ENCODE results near the gene KRT72.
A peak's percentile ranks its signal among the peaks of the same experiment; 100 is the strongest.
"Not testable (repeated sequence)": the region's sequence is repeated elsewhere in the genome, so short reads cannot be mapped to it uniquely, and the experiment has no call there.

Gene KRT72

GRCh38 chr12:52606096-52606495 is 4.8 kb upstream of the KRT72 start:
- no peak for DNase-seq

- DNase-seq = no peak
These were observed 4.3 kb upstream of the KRT72 start for GRCh38 chr12:52605542-52605941.

GRCh38 chr12:52604859-52605258 is 3.6 kb upstream of the KRT72 start:
- no peak for DNase-seq

DNA sequence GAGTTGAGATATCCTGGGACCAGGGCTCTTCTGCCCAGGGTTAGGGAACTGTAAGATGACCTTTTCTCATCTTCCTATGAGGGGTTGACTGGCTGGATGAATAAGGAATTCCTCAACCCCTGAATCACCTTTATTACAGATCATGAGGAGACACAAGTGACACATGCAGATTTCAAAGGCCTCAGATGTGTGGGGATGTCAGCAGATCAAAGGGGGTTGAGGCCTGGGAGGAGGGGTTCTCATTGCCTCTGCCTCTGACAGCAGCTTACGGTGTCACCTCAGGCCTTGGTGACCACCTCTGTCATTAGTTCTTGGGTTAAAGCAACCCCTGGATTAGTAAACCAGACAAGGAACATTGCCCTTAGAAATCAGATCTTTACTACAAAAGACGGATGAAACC is 2.1 kb upstream of the KRT72 start:
- DNase-seq = no peak

DNA sequence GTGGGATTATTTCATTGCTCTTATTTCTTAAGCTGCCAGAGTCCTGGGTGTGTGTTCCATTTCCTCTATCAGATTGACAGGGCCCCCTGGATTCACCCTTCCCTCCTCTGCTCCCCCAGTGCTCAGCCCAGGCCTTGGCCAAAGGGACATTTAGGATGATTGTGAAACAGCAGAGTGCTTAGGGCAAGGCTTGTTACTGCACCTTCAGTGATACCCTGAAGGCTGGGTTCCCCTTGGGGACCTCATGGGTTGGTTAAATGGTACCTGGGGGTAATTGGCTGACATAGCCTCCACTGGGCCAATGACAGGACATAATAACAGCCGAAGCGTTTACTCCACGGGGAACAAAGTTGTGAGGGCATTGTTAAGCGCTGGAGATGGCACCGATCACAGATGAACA is 1.3 kb upstream of the KRT72 start:
- DNase-seq = no peak

DNA sequence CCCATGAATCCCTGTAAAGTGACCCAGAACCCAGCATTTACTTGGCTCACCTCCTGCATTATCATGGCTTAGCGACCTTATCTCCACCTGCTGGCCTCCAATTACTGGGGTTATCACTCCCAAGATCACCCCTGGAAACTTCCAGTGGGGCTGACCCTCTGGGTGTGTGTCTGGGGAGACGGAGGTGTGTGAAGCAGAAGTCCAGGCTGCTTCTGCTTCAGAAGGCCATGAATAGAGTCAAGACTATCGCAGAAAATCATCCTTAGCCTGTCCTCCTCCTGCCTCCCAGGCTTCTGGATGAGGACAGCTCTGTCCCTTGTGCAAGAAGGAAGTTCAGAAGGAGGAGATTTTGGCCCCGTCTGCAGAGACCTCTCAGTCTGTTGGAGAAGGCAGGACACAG is 408 bp upstream of the KRT72 start:
- no peak for DNase-seq

- no peak for DNase-seq
These were observed 788 bp downstream of the KRT72 start for GRCh38 chr12:52600475-52600874.

DNA sequence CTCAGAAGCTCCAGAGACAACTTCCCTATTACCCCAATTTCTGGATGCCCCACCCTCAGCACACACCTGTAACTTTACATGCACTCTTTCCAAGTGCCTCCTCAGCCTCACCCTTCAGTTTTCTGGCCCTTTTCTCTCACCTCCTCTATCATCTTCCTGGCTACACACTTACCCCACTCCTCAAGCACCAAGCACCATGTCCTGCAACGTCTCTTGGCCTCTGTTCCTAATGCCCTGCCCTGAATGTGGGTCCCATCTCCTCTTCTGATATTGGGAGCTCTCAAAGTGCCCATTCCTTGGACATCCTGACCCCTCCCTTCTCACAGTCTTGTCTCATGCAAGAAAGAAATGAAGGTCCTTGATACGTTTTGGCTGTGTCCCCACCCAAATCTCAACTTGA is 1.2 kb downstream of the KRT72 start:
- no peak for DNase-seq

- DNase-seq = no peak
These were observed 2.3 kb downstream of the KRT72 start for GRCh38 chr12:52598966-52599365.

DNA sequence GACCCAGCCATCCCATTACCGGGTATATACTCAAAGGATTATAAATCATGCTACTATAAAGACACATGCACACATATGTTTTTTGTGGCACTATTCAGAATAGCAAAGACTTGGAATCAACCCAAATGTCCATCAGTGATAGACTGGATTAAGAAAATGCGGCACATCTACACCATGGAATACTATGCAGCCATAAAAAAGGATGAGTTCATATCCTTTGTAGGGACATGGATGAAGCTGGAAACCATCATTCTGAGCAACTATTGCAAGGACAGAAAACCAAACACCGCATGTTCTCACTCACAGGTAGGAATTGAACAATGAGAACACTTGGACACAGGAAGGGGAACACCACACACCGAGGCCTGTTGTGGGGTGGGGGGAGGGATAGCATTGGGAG is 7.0 kb downstream of the KRT72 start:
- DNase-seq = not testable (repeated sequence)

DNA sequence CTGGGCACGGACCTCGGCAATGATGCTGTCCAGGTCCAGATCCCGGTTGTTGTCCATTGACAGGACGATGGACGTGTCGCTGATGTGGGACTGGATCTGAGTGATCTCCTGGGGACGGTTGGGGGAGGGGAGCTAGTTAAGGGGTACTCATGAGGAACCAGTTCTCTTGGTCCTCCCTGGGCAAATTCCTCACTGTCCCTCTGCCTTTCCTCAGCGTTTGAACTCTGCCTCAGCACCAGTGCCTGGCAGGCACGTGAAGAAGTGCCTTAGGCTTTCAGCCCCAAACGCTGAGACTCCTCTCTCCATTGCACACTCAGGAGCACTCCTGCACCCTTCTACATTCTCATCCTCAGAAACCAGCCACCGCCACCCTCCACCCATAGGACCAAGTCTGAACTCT is 9.7 kb downstream of the KRT72 start:
- no peak for DNase-seq

- DNase-seq = no peak
These were observed 11.2 kb downstream of the KRT72 start for GRCh38 chr12:52590021-52590420.

GRCh38 chr12:52587563-52587962 is 13.7 kb downstream of the KRT72 start:
- DNase-seq = no peak

GRCh38 chr12:52585946-52586345 is 15.3 kb downstream of the KRT72 start:
- DNase-seq = no peak

DNA sequence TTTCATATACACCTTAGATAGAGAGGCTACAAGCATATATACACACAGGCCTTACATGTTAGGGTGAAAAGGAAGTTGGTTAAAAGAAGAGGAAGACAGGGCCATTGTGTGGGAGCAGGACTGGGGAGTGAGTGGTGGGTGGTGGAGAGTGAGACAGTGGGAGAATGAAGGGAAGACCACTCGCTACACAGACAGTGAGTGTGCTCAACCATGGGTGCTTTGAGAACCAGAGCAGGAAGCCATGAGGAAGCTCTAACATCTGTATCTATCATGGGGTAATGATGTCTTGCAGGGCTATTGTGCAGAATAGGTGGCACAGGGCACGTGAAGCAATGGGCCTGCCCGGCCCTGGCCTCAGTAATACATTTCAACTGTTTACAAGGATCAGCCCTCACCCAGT is 16.2 kb downstream of the KRT72 start:
- DNase-seq = no peak

DNA sequence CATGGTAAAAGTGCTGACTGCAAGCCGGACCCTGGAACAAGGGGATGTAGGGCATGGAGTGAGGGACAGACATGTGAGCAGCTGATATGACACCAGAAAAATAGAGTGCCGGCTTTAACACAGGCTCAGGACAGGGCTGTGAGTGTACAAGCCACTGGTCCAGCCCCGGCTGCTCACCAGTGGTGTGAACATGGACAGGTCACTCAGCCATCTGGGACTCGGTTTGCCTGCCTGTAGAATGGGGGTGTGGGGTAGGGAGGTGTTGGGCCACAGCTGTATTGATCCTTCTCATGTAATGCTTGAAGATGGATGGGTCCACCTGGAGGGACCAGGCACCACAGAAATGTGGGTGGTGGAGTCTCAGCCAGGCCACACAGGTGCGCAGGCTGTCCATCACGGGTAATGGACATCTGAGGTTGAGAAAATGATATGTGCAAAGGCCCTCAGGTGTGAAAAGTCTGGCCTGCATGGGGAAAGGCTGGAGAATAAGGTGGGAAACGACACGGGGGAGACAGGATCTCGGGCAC is 17.0 kb downstream of the KRT72 start:
- DNase-seq = no peak

DNA sequence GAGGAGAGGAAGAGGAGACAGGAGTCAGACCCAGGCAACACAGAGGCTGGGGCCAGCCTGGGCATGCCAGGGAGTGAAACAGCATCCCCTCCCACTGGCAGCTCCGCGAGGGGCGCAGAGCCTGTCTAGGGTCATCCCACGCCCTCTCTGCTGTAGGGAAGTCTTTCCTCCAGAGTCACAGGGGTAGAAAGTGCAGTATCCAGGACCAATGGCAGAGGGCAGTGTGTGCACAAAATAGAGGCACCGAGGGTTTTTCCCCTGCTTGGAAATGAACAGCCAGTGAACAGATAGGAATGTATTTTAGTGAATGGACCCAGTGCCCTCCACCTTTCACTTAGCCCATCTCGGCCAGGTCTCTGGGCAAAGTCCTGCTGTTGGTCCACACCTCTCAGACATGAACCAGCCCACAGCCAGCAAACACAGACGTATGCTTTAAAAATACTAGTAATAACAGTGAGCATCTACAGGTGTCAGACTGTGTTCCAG is 18.2 kb downstream of the KRT72 start:
- DNase-seq = peak; percentile 15

GRCh38 chr12:52582486-52582885 is 18.8 kb downstream of the KRT72 start:
- DNase-seq = no peak

DNA sequence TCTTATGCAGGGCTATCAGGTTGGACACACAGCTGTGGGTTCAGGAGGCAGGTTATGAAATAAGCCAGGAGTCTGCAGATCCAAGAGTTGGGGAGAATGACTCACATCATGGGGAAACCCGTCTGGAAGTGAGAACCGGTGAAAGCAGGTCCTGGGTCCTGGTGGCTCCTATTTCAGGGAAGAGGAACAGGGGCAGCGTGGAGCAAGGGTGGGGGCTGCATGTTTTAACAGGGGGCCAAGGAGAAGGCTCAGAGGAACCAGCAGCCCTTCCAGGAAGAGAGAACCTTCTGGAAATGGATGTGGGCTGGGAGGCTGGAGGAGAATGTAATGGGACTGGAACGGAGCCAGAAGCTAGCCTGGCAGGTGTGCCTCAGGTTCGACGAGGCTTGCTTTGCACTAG is 19.8 kb downstream of the KRT72 start:
- no peak for DNase-seq

DNA sequence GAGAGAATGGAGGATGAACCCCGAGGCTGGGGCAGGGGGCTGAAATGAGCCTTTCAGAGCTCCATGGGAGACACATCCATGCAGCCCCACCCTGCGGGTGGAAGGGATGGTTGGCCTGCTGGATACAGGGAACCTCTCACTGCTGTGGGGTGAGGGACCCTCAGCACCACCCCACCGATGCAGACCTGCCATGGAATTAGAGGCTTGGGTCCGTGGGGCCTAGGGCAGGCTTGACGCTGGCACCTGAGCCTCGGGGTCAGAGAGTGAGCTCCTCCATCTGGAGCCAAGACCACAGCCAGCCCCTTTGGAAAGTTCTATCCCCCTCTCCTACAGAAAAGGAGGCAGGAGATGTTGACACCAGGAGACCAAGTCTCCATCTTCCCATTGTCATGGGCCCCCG is 20.2 kb downstream of the KRT72 start:
- DNase-seq = no peak

DNA sequence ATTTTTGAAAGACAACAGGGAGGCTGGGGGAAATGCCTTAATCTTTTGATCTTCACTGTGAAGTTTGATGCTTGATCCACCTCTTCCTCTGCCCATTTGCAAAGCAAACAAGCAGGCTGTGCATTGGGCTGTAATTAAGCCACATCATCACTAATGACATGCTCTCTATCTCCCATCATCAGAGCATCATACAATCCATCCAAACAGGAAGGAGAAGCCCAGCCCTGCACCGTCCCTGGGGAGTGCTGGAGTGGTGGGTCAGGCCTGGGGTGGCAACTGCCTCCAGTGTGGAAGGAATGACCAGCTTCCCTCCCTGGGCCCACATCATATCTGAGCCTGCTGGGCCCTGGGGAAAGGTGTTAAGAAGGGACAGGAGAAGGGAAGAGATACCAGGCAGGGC is 20.8 kb downstream of the KRT72 start:
- DNase-seq = no peak

DNA sequence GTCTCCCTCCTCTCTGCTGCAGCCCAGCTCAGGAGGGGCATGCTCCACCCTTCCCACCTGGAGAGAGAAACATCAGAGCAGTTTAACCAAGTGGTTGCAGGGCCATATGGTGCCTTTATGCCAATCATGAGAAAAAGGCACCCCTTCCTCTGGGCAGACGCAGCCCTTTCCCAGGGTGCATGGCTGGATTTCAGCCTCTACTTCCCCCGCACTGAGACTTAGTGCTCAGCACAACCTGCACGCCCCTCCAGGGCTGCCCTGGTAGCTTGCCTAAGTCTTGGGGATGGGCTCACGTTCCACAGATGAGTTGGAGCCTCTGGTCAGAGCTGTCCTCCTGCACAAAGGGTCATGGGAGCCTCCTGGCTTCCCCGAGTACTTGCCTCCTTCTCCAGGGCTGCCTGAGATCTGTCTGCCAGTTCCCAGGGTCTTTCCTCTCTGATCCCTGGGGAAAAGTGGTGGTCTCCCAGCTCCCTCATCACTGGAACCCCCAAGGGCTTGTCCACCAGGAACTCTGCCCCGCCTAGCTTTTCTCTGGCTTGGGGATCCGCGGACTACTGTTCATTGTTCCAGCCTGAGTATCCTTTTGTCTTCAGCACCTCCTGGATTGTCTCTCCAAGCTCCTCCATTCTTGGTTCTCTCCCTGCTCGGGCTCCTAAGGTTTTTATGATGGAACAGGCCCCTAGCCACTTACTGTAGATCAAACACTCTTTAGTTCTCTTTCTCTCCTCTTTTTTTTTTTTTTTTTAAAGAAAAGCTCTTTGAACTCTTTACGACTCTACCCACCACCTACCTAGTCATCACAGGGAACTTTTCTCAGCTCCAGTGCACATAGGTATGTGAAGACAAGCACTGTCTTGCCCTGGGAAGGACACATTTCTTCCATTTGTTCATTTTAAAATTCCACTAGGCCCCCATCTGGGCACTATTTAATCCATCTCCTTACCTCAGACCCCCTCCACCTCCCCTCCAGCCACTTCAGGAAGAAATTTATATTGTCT is 21.5 kb downstream of the KRT72 start:
- no peak for DNase-seq

GRCh38 chr12:52578469-52578868 is 22.8 kb downstream of the KRT72 start:
- no peak for DNase-seq

DNA sequence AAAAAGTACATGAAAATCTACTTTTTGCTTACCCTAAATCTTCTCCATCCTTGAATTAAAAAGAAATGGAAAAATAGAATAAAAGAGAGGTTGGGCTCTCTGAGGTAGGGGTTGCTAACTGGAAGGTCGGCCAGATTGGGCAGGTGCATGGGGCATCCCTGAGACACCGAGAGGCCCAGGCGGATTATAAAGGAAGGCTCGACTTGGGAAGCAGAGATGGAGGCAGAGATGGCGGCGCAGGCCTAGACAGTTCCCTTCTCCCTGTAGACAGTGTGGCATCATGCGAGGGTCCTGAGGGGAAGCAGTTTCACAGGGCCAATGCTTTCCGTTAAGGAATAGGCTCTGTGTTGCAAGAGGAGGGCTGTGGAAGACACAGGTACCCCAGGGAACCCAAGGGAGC is 23.9 kb downstream of the KRT72 start:
- no peak for DNase-seq

DNA sequence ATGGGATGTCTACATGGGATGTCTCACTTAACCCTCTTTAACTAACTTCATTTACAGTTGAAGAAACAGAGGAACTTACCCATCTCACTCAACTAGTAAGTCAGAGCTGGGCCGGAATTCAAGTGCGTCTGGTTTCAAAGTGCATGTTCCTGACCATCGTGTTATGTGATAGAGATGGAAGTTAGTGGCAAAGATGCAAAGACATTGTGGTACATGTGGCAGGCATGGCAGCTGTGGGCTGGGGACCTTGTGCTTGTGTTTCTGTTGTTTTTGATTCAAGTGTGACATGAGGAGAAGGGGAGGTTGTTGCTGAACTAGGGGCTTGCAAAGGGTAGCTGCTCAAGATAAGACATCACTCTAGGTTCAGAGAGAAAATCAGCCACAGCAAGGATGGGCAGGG is 25.3 kb downstream of the KRT72 start:
- no peak for DNase-seq

Measured in NCI-H510A (cell line).